ENCODE measurements around the gene TBC1D22A.

- no peak for TF ChIP-seq CTCF (IDR thresholded peaks at IDR 0.05; ENCODE audit: low read depth, low read length)
- TF ChIP-seq EZH2phosphoT487 (IDR thresholded peaks at IDR 0.05; ENCODE audit: low read depth), result no peak
Observed at GRCh38 chr22:47053726-47054141, 291.3 kb downstream of the TBC1D22A start.

Measured in OCI-LY3 (cell line).